ENCODE data around the gene EIPR1. TPM values are rescaled to one million over a fixed set of nuclear protein-coding genes. Genes with fewer than 3 reads are reported as not detected.

EIPR1 gene
- total and polyA plus RNA-seq, 2 donors (not counting 3 experiments of a cell fraction or from before 2014, with no cell fraction given), result 30.8 to 57.3 TPM

DNA sequence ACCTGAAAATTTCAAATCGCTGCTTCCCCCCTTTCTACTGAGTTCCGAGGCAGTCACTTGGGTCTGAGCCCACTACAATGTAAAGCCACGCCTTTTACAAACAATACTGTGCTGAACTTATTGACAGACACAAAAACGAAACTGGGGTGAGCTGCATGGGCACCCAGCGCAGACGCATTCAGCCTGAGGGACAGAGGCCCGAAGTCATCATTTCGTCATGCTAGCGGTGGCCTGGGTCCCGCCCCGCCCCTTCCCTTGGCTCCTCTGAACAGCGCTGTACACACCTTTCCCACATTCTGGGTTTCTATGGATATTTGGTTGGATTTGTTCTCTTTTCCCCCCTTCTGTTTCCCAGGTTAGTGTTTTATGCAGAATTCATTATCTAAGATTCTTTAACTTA, 71.7 kb downstream of the EIPR1 start:
- ChIA-PET CTCF (no interaction called here), POLR2A (interaction anchor here (0.5 kb wide), 1 partner anchor 1888 kb away, joined by 4 read pairs; no protein-coding TSS in a partner anchor)
- TF ChIP-seq FOS (IDR thresholded peaks at IDR 0.05; ENCODE audit: borderline replicate concordance, insufficient read depth, low read length), result no peak
- TF ChIP-seq POLR2AphosphoS5 (IDR thresholded peaks at IDR 0.05; ENCODE audit: insufficient read depth, low read depth, low read length), result no peak
- no peak for TF ChIP-seq MYC (IDR thresholded peaks at IDR 0.05; ENCODE audit: low read depth, low read length)
- TF ChIP-seq, protein P1, sequence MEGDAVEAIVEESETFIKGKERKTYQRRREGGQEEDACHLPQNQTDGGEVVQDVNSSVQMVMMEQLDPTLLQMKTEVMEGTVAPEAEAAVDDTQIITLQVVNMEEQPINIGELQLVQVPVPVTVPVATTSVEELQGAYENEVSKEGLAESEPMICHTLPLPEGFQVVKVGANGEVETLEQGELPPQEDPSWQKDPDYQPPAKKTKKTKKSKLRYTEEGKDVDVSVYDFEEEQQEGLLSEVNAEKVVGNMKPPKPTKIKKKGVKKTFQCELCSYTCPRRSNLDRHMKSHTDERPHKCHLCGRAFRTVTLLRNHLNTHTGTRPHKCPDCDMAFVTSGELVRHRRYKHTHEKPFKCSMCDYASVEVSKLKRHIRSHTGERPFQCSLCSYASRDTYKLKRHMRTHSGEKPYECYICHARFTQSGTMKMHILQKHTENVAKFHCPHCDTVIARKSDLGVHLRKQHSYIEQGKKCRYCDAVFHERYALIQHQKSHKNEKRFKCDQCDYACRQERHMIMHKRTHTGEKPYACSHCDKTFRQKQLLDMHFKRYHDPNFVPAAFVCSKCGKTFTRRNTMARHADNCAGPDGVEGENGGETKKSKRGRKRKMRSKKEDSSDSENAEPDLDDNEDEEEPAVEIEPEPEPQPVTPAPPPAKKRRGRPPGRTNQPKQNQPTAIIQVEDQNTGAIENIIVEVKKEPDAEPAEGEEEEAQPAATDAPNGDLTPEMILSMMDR (IDR thresholded peaks at IDR 0.05; ENCODE audit: extremely low read depth in 1 of 2, insufficient read depth in 1 of 2, low read depth in 1 of 2, low read length in 2 of 2), result no peak
- TF ChIP-seq, protein P2, sequence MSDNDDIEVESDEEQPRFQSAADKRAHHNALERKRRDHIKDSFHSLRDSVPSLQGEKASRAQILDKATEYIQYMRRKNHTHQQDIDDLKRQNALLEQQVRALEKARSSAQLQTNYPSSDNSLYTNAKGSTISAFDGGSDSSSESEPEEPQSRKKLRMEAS (IDR thresholded peaks at IDR 0.05; ENCODE audit: insufficient read depth, insufficient read length), result no peak
- TF ChIP-seq GATA2 (IDR thresholded peaks at IDR 0.05; ENCODE audit: insufficient read depth, insufficient read length, low read depth, low read length), result no peak
- TF ChIP-seq POLR2A (IDR thresholded peaks at IDR 0.05; ENCODE audit: low read depth, low read length), result no peak
- no peak for TF ChIP-seq JUN (IDR thresholded peaks at IDR 0.05; ENCODE audit: borderline replicate concordance, insufficient read depth, insufficient read length, low read depth)
- no peak for TF ChIP-seq EZH2 (IDR thresholded peaks at IDR 0.05; ENCODE audit: borderline replicate concordance, low read depth, low read length, severe bottlenecking)
- no peaks in the 10 kb centered on the region for H3K79me2 ChIP-seq (ENCODE audit: control insufficient read depth, insufficient read depth, low read length)
- H3K4me1 ChIP-seq (ENCODE audit: control insufficient read depth, extremely low read depth, insufficient read depth, low read length), result peaks cover 3% of the 10 kb centered on the region
- intact Hi-C loops (cut with micrococcal nuclease), result no loop called here
- no peak overlapping the region for H3K4me3 ChIP-seq (replicated peaks in 1 of 3; ENCODE audit: insufficient read depth in 1 of 3, low read depth in 1 of 3, low read length in 3 of 3)
- no peaks in the 10 kb centered on the region for H4K20me1 ChIP-seq (replicated peaks; ENCODE audit: control insufficient read depth, extremely low read depth, insufficient read depth, low read length)
- no peaks in the 10 kb centered on the region for H3K9me1 ChIP-seq (replicated peaks; ENCODE audit: control insufficient read depth, extremely low read depth, insufficient read depth, low read length)
- dilution Hi-C loops (cut with MboI; ENCODE audit: extremely low pct_ligation_motif_present, low sequenced_read_pairs), result no loop called here
- H3K9me3 ChIP-seq (replicated peaks; ENCODE audit: control insufficient read depth, insufficient read depth, low read length), result no peaks in the 10 kb centered on the region
- H3K4me2 ChIP-seq (ENCODE audit: insufficient read depth, low read length), result no peak overlapping the region
- no TSS peak for BruUV-seq (replicated peaks)
- H3K9ac ChIP-seq (replicated peaks; ENCODE audit: extremely low read depth, insufficient read depth, low read length), result no peak overlapping the region
- H3K36me3 ChIP-seq (ENCODE audit: control insufficient read depth in 2 of 2, extremely low read depth in 1 of 2, insufficient read depth in 2 of 2, low read length in 2 of 2), result no peaks in the 10 kb centered on the region
- no peak overlapping the region for H3K27ac ChIP-seq (ENCODE audit: insufficient read depth, low read depth, low read length)
- H3K27me3 ChIP-seq (ENCODE audit: control insufficient read depth in 2 of 2, insufficient read depth in 2 of 2, low read length in 2 of 2), result no peaks in the 10 kb centered on the region
- no peak overlapping the region for H2AFZ ChIP-seq (ENCODE audit: low read depth, low read length)
- FAIRE-seq (no peak), DNase-seq (ENCODE audit: low read depth, low spot score) (no peak)
